Renal cortex interstitium (tissue), 11 donors: ENCODE data around the gene GPR176. TPM values are rescaled to one million over a fixed set of nuclear protein-coding genes. Genes with fewer than 3 reads are reported as not detected.

Experiments
- DNase-seq, 11 donors: peaks; one replicate each; pipeline ENCODE4 v3.0.0-alpha.2; 2013; ENCODE audit warnings: low read depth in 9 of 11, low spot score in 4 of 11; ENCODE audit errors: extremely low read depth in 1 of 11
- polyA plus RNA-seq, 3 donors: library from polyadenylated mRNA; unstranded; fragments of 120-200 nt; gene quantifications; one replicate each; pipeline ENCODE4 v1.2.1, GENCODE V29; 2013; ENCODE audit not compliant: insufficient read length in 3 of 3

GPR176 gene
- polyA plus RNA-seq, 3 donors: 15.0 to 17.1 (median 15.2) TPM

DNA sequence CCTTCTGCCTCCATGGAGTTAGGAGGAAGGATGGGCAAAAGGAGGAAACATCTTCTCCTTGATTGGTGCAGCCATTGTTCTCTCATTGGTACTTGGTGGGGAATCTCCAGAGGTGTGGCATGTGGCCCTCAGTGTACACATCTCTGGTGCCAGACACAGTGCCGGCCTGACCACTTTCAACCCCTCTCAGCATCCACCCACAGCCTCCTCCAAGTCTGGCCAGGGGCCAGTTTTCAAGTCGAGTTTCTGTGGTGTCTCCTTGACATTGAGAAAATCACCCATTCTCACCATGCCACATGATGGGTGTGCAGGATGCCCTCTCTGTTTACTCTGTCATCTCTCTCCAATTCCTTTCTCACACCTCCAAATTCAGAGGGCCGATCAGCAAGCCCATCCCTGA, 124.6 kb downstream of the GPR176 start:
- no peak for DNase-seq

DNA sequence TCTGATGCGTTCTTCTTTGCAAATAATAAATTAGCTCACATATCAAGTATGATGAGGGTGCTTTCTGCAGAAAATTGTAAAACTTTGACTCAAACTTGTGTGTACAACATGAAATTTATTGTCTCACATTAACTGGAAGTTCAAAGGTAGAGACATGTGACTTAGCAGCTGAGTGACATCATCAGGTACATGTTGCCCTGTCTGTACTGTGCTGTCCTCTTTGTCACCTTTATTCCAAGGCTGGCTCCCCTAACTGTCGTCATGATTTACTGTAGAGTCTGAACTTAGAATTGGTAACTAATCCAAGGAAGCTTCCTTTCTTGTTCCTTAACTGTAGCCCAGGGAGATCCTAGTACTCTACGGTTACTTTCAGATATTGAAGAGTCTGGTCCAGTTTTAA, 125.1 kb downstream of the GPR176 start:
- no peak for DNase-seq

DNA sequence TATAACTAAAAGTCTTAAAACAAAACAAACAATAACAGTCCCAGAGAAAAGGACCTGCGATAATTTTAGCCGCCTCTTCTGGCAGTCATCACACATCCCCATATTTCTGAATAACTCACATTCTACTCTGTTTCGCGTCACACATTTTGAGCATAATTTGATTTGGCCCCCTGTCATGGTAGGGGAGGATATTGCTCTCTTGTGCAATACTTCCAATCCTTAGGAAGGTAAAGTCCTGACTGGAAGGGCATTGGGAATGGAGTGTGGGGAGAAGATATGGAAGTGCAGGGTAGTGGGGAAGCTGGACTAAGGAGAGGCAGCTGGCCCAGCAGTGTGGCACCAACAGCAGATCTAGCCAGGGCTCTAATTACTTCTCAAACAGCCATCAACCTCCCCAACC, 126.1 kb downstream of the GPR176 start:
- no peak for DNase-seq

DNA sequence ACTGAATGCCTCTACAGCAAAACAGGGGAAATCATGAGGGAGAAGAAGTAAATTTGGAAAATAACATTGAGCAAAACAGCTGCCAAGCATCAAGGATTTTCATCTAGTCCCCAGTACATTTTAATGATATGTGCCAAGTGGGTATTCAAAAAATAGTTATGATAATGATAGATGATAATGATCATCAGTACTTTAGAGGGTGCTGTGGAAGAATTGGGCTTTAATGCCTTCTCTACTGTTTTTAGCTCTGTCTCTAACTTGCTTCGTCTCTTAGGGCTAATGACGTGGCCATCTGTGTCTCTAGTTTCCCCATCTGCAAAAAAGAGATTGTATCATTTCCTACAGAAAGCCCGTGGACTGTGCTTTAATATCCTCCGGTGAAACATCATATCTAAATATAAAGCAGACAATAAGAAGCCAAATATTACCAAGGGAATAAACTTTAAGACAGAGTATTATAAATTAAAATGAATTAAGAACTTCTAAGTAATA, 127.2 kb downstream of the GPR176 start:
- DNase-seq: no peak

DNA sequence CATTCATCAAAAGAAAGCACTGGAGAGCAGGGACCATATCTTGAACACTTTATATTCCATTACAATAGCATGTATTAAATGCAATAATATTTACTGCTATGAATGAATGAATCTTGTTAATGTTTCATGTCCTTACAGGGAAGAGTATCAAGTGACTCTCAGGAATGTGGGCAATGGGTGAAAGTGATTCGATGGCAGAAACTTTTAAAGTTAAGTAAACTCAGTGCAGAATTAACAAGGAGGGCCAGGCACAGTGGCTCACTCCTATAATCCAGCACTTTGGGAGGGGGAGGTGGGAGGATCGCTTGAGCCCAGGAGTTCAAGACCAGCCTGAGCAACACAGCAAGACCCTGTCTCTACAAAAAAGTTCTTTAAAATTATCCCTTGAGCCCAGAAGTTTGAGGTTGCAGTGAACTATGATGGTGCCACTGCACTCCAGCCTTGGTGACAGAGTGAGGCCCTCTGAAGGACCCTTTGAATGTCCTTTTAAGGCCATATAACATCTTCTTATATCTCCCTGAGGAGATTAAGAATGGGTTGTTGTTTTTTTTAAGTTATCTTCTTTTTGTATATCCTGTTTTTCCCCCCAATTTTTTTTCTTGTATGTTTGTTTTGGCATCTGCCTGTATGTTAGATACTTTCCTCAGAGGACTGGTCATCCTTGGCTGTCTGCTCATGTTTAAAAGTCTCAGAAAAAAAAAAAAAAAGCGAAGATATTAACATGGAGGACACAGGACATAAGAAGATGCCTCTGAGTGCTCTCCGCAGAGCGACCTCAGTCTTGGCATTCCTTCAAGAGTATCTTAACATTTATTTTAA, 127.8 kb downstream of the GPR176 start:
- DNase-seq: no peak

DNA sequence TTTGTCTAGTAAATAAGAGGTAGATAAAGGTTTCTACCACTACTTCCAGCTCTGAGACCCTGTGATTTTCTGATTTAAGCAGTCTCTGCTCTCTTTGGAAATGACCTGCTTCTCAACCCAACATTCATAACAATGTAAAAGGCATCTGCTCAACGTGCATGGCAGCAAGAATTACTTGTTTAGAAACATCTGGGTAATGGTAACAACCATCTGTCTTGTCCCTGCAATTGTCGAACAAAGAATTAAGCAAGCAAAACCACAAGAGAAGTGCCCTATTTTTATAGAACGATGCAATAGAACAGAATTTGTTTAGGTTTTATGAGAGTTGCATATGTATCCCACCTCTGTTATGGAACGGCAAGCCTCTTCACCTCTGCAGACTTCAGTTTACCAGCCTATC, 130.3 kb downstream of the GPR176 start:
- no peak for DNase-seq

DNA sequence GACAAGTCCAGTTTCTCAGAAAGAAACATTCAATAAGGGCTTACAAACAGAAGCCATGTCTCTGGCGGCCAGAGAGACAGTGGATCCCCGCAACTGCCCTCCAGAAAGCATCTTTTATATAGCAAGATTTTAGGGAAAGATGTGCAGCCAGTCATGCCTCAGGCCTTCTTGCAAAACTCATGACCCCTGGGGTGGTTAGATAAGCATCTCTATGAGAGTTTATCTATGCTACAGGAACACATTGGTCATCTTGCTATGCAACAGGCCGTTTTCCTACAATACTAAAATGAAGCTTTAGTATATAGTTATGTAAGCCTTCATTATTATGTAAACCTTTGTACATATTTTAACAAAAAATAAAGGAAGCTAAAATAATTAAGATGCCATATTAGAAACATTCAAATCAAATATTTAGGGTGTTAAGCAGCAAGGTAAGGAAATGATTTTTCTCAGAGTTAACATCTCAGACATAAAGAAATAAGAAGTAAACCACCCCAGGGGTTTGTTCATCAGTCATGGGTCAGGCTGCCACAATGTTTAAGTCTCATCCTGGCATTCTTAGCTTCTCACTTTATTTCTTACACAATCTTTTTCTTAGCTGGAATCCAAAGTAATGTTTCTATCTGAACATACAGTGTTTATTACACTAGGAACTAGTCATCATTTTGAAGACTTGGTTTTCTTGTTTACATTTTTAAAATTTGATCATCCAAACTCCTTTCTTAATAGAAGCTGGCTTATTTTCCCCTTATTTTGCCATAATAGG, 131.1 kb downstream of the GPR176 start:
- DNase-seq: no peak

DNA sequence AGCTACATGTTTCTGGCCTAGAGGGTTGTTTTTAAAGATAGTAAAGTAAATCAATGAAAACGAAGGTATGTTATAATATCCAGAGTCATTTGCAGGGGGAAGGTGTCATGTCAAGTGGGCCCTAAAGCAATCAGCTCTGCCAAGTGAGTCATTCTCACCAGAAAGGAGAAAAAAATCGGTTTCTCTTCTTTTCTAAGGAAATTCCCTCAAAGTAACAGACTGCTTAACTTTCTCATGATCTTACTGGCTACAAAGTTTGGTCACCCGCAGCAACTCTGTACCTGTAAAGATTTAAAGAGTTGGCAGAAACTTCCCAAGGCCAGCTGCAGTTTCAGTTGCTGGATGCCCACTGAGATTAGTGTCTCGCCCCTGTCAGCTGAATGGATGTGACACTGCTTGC, 132.0 kb downstream of the GPR176 start:
- no peak for DNase-seq

DNA sequence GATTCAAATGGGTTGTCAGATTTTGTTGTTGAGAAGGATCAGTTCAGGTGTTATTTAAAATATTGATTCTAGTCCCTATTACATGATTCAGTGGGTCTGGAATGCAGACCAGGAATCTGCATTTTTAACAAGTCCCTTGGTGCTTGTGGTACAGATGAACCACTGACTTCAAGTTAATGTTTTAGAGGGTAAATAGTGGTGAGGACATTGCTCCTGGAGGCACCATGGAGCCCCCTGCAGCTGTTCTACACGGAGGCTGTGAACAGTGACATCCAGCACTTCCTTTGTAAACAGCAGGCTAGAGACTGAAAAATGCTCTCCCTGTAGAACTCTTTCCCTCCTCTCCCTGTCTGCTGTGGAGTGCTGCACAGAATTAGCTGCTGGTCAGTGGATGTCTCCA, 132.6 kb downstream of the GPR176 start:
- DNase-seq: no peak

DNA sequence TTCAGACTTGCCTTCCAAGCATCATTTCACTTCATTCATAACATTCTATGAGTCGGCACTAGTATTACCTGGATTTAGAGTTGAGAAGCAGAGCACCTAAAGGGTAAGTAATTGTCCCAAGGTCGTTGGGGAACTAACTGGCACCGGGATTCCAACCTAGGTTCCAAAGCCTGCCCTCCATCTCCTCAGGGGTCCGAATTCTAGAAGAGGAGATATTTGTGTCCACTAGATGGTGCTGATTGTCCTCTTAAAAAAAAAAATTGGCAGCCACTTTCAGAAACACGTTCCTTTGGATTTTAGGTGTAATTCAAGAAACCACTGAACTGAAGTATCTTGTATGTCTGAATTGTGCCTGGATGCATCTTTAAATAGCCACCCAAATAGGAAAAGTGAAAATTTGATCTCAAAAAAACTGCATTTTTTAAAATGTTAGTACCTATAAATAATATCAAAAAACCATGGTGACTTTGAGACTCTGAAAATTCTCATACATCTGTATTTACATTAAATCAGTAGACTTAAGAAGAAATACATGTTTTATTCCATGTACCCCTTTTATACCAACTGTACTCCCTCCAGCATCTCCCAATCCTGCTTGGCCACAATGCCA, 133.5 kb downstream of the GPR176 start:
- peak in 9 of 11 donors; percentile 34 to 55 (median 46) for DNase-seq

DNA sequence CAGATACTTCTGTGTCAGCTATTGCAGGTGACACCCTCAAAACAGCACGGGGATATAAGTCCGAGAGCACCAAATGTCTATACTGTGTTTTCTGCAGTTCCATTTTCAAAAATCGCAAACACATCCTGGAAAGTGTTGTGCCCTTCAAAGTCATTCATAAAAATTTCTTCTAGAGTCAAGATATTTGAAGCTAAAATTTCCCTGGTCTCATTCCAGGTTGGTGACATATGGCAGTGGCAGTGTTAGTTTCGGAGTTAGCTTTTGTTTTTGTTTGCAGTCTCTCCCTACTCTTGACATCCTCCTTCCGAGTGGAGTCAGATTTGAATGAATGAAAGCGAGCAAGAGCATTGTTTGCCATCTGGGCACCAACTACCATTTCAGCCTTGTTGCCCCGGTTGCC, 134.2 kb downstream of the GPR176 start:
- no peak for DNase-seq

DNA sequence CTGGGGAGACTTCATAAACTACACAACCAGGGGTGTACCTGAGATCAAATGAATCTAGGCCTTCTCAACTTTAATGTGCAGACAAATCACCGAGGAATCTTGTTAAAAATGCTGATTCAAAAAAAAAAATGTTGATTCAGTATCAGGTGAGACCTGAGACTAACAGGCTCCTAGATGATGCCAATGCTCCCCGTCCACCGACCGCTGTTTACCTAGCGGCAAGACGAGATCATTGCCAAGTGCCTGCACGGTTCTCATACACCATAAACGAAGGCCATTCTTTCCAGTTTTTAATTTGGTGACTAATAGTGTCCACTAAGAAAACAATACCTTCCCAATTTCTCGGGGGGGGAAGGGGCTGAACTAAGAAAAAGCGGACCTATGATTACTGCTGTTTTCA, 134.9 kb downstream of the GPR176 start:
- no peak for DNase-seq

DNA sequence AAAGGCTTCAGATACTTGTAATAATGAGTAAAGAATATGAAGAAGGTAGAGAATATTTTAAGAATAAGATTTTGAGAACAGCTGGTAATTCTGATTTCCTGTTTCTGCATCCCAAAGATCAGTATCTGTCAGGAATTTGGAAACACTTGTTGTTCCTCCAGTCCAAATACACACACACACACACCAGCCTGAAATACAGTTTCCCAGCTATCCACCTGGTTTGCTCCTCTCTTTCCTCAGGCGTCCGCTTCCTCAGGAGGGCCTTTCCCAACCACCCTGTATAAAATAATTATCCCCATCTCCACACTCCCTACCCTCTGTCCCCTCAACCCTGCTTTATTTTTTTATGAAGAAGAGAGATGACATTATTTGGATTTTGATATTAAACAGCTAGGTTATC, 135.4 kb downstream of the GPR176 start:
- no peak for DNase-seq

DNA sequence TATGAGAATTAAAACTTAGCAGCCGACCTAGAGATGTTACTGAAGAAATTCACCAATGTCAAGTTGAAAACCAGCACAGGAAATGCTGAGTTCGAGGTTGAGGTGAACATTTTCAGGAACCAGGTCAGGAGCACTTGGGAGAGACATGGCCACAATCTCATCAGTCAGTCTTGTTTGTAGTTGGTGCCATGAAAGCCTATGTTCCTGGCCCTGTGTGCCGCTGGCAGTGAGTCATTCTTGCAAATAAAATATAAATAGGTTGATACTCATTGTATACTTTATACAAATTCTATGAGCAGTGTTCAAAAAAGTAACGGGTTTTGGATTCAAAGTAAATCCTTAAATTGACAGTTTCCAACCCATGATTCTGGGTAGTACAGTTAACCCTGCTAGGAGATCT, 135.9 kb downstream of the GPR176 start:
- DNase-seq: no peak

DNA sequence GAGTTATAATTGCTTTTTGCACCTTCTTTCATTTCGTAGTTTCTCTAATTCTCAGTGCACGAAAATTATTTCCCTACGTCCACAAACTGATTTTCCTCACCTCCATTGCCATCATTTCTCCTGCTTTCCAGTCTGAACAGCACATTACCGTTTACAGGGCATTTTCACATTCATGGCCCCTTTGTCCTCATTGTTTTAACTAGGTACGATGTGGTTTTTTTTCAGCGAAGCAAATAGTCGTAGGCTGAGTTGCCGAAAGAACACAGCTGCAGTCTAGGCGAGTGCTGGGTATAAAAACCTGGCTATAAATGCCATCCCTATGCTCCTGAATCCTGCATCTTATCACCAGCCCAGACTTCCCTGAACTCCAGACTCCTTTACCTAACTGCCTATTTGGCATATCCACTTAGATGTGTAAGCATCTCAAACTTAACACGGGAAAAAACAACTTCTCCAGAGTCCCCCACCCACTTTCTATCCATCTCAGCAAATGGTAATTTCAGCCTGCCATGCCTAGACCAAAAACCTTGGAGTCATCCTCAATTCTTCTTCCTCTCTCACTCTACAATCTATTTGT, 136.7 kb downstream of the GPR176 start:
- DNase-seq: no peak

DNA sequence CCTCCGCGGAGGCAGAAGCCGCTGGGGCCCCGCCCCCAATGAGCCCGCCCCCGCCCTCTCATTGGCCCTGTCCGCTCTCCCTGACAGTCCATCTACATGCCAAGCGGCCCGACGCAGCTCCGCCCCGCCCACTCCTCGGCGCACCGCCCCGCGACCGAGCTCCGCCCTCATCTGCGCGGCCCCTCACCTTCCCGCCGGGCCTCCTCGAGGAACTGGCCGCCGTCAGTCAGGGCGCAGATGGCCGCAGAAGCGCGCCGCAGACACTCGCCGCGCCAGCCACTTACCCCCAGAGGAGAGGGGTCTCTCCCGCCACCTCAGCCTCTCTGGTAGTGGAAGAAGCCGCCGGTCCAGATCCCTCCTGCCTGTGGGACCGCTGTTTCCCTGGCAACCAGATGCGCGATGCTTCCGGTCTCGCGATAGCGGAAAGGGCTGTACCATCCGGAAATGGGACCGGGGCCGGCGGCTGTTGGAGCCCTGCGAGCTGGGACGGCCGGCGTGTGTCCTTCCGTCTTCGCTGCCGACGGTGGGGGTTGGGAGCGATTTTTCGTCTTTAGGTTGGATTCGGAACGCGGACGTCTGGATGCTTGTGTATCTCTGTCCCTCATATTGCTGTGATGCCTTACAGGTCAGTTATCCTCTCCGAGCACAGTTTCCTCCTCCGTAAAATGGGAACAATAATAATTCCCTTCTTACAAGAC, 137.5 kb downstream of the GPR176 start, which contains the start of gene FSIP1:
TSS of gene FSIP1 (minus strand) at position 401 of the 698 bp plus-strand sequence. CDS start 6,317 bp downstream, outside the sequence.
- DNase-seq: peak; percentile 88 to 95 (median 94)

DNA sequence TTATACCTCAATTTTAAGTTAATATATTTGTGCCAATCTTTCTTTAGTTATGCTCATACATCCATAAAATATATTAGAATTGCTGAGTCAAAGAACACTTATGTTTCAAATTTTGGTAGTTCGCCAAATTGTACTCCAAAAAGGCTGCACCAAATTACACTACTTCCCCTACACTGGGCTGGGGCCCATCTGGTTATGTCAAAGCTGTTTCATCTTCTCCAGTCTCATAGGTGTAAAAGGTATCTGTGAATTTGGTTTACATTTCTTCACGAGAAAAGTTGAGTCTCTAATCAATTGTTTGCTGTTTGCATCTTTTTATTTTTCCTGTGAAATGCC, 138.1 kb downstream of the GPR176 start:
- no peak for DNase-seq

DNA sequence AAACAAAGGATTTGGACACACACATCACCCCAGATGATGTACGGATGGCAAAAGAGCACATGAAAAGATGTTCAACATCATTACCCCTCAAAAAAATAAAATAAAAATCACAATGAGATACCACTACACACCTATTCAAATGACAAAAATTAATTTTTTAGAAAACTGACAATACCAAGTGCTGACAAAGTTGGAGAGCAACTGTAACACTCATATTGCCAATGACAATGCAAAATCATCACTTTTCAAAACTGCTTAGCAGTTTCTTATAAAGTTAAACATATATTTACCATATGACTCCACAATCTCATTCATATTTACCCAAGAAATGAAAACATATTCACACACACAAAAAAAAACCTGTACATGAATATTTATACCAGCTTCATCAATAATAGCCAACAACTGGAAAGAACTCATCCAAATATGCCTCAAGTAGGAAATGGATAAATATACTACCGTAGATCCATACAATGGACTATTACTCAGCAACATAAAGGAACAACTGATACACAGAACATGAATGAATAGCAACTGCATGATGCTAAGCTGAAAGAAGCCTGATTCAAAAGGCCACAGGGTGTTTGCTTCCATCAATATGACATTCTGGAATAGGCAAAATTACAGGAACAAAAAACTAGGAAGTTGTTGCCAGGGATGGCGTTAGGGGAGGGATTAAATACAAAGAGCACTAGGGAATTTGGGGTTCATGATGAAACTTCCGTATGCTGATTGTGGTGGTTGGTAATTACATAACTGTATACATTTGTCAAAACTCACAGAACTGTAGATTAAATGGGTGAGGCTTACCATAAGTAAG, 138.7 kb downstream of the GPR176 start:
- no peak for DNase-seq
